Measurements from ENCODE around the gene NPAS1. TPM values are rescaled to one million over a fixed set of nuclear protein-coding genes. Genes with fewer than 3 reads are reported as not detected.

NPAS1 gene
- total RNA-seq, 2 experiments from 2014 or later, result 3.4 to 8.4 TPM

DNA sequence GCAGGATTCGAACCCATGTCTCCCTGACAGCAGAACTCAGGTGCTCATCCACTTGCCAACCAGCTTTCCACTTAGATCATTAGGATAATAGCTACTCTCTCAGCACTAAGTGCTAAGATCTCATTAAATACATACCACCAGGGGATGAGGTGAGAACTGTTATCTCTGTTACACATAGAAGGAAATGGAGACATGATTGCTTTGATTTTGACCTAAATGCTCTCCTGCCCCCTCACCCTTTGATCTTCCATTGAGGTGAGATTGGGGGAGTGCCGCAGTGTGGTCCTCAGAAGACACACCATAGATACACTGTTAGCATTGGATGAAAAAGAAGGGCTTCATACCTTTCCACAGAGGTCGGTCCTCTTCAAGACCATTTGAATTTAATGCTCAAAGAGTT is 38.9 kb upstream of the NPAS1 start:
- POLR2A ChIA-PET, result no interaction called here
- DNase-seq (ENCODE audit: low spot score), result no peak

GRCh38 chr19:46981286-46981945 is 38.2 kb upstream of the NPAS1 start:
- TF ChIP-seq, protein P1, sequence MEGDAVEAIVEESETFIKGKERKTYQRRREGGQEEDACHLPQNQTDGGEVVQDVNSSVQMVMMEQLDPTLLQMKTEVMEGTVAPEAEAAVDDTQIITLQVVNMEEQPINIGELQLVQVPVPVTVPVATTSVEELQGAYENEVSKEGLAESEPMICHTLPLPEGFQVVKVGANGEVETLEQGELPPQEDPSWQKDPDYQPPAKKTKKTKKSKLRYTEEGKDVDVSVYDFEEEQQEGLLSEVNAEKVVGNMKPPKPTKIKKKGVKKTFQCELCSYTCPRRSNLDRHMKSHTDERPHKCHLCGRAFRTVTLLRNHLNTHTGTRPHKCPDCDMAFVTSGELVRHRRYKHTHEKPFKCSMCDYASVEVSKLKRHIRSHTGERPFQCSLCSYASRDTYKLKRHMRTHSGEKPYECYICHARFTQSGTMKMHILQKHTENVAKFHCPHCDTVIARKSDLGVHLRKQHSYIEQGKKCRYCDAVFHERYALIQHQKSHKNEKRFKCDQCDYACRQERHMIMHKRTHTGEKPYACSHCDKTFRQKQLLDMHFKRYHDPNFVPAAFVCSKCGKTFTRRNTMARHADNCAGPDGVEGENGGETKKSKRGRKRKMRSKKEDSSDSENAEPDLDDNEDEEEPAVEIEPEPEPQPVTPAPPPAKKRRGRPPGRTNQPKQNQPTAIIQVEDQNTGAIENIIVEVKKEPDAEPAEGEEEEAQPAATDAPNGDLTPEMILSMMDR (conservative IDR thresholded peaks at IDR 0.05; ENCODE audit: low read length), result no peak
- H3K9me3 ChIP-seq (ENCODE audit: low read length), result no peaks in the 10 kb centered on the region
- ChIA-PET POLR2A (no interaction called here), CTCF (ENCODE audit: unreplicated experiment) (no interaction called here)
- no peaks in the 10 kb centered on the region for H3K4me1 ChIP-seq (ENCODE audit: insufficient read depth, low read length, poor library complexity, severe bottlenecking)
- H3K4me3 ChIP-seq (ENCODE audit: low read depth, low read length, poor library complexity, severe bottlenecking), result no peak overlapping the region
- H4K20me1 ChIP-seq (ENCODE audit: insufficient read depth, low read length), result no peaks in the 10 kb centered on the region
- no peak overlapping the region for H3K27ac ChIP-seq (ENCODE audit: low read depth, low read length, poor library complexity, severe bottlenecking)
- H3K79me2 ChIP-seq (ENCODE audit: insufficient read depth, low read depth, low read length), result no peaks in the 10 kb centered on the region
- intact Hi-C loops (cut with micrococcal nuclease; ENCODE audit: unreplicated experiment), result no loop called here
- DNase-seq (ENCODE audit: low spot score), result no peak
- no peaks in the 10 kb centered on the region for H3K9me2 ChIP-seq (ENCODE audit: insufficient read depth, low read length)
- H3K36me3 ChIP-seq (ENCODE audit: insufficient read depth, low read length), result no peaks in the 10 kb centered on the region
- H2AFZ ChIP-seq (ENCODE audit: low read length), result no peak overlapping the region
- H3K4me2 ChIP-seq (ENCODE audit: low read length), result no peak overlapping the region
- BruUV-seq (replicated peaks), result no TSS peak

More for the DNA sequence above, 38.9 kb upstream of the NPAS1 start:
- no peak overlapping the region for H2AFZ ChIP-seq (ENCODE audit: low read length)
- H3K4me3 ChIP-seq (ENCODE audit: low read depth, low read length, poor library complexity, severe bottlenecking), result no peak overlapping the region
- H3K27ac ChIP-seq (ENCODE audit: low read depth, low read length, poor library complexity, severe bottlenecking), result no peak overlapping the region
- H3K79me2 ChIP-seq (ENCODE audit: insufficient read depth, low read depth, low read length), result no peaks in the 10 kb centered on the region
- CTCF ChIA-PET (ENCODE audit: unreplicated experiment), result interaction anchor here (0.6 kb wide), 1 partner anchor 435 kb away, joined by 4 read pairs; no protein-coding TSS in a partner anchor
- intact Hi-C loops (cut with micrococcal nuclease; ENCODE audit: unreplicated experiment), result no loop called here
- no peaks in the 10 kb centered on the region for H3K4me1 ChIP-seq (ENCODE audit: insufficient read depth, low read length, poor library complexity, severe bottlenecking)
- no peaks in the 10 kb centered on the region for H4K20me1 ChIP-seq (ENCODE audit: insufficient read depth, low read length)
- H3K9me3 ChIP-seq (ENCODE audit: low read length), result no peaks in the 10 kb centered on the region
- BruUV-seq (replicated peaks), result no TSS peak
- TF ChIP-seq, protein P1 (conservative IDR thresholded peaks at IDR 0.05; ENCODE audit: low read length), result no peak
- no peak for TF ChIP-seq EZH2phosphoT487 (IDR thresholded peaks at IDR 0.05; ENCODE audit: borderline replicate concordance, low read depth, low read length)
- H3K4me2 ChIP-seq (ENCODE audit: low read length), result no peak overlapping the region
- no peaks in the 10 kb centered on the region for H3K36me3 ChIP-seq (ENCODE audit: insufficient read depth, low read length)
- no peaks in the 10 kb centered on the region for H3K9me2 ChIP-seq (ENCODE audit: insufficient read depth, low read length)

GRCh38 chr19:46983097-46983496 is 36.5 kb upstream of the NPAS1 start:
- no TSS peak for BruUV-seq (replicated peaks)

More at GRCh38 chr19:46983097-46983496, 36.5 kb upstream of the NPAS1 start:
- CTCF ChIA-PET (ENCODE audit: unreplicated experiment), result no interaction called here
- TF ChIP-seq EZH2phosphoT487 (IDR thresholded peaks at IDR 0.05; ENCODE audit: borderline replicate concordance, low read depth, low read length), result no peak
- TF ChIP-seq, protein P1 (conservative IDR thresholded peaks at IDR 0.05; ENCODE audit: low read length), result no peak
- intact Hi-C loops (cut with micrococcal nuclease; ENCODE audit: unreplicated experiment), result no loop called here
- no peaks in the 10 kb centered on the region for H3K4me1 ChIP-seq (ENCODE audit: insufficient read depth, low read length, poor library complexity, severe bottlenecking)
- H4K20me1 ChIP-seq (ENCODE audit: insufficient read depth, low read length), result no peaks in the 10 kb centered on the region
- H3K27ac ChIP-seq (ENCODE audit: low read depth, low read length, poor library complexity, severe bottlenecking), result no peak overlapping the region
- H3K9me2 ChIP-seq (ENCODE audit: insufficient read depth, low read length), result no peaks in the 10 kb centered on the region
- DNase-seq (ENCODE audit: low spot score), result no peak
- H3K36me3 ChIP-seq (ENCODE audit: insufficient read depth, low read length), result no peaks in the 10 kb centered on the region; the same call in 1 of the 2 replicates
- POLR2A ChIA-PET, result interaction anchor here (0.5 to 0.7 kb wide), 2 partner anchors 150 to 559 kb away, joined by 3 to 7 read pairs; no protein-coding TSS in a partner anchor
- no peak overlapping the region for H3K4me3 ChIP-seq (ENCODE audit: low read depth, low read length, poor library complexity, severe bottlenecking)
- no peak overlapping the region for H2AFZ ChIP-seq (ENCODE audit: low read length)
- H3K9me3 ChIP-seq (ENCODE audit: low read length), result no peaks in the 10 kb centered on the region
- H3K4me2 ChIP-seq (ENCODE audit: low read length), result no peak overlapping the region
- H3K79me2 ChIP-seq (ENCODE audit: insufficient read depth, low read depth, low read length), result no peaks in the 10 kb centered on the region

Measured in OCI-LY7 (cell line).